ENCODE results near the gene CARD9. TPM values are rescaled to one million over a fixed set of nuclear protein-coding genes. Genes with fewer than 3 reads are reported as not detected.

Gene CARD9
- total RNA-seq, 2 donors from 2014 or later = 0.78 to 1.3 TPM

- no peak for ATAC-seq
- no peak overlapping the region for H3K27ac ChIP-seq
- no peak overlapping the region for H3K4me3 ChIP-seq
- H3K36me3 ChIP-seq (replicated peaks in 1 of 2; ENCODE audit: insufficient read depth in 1 of 2, low read depth in 2 of 2) = no peaks in the 10 kb centered on the region
- intact Hi-C loops (cut with DNase I) = loop anchor here (5.0 kb wide), 1 partner anchor 37 kb away; no protein-coding TSS in a partner anchor
- no peaks in the 10 kb centered on the region for H3K9me3 ChIP-seq
- peaks cover 13% of the 10 kb centered on the region for H3K4me1 ChIP-seq
- H3K27me3 ChIP-seq = no peaks in the 10 kb centered on the region
- DNase-seq = no peak
- 77 to 88% methylated on average over 12 to 14 of the region's 14 CpGs for WGBS, 2 donors
- TF ChIP-seq, protein P1, sequence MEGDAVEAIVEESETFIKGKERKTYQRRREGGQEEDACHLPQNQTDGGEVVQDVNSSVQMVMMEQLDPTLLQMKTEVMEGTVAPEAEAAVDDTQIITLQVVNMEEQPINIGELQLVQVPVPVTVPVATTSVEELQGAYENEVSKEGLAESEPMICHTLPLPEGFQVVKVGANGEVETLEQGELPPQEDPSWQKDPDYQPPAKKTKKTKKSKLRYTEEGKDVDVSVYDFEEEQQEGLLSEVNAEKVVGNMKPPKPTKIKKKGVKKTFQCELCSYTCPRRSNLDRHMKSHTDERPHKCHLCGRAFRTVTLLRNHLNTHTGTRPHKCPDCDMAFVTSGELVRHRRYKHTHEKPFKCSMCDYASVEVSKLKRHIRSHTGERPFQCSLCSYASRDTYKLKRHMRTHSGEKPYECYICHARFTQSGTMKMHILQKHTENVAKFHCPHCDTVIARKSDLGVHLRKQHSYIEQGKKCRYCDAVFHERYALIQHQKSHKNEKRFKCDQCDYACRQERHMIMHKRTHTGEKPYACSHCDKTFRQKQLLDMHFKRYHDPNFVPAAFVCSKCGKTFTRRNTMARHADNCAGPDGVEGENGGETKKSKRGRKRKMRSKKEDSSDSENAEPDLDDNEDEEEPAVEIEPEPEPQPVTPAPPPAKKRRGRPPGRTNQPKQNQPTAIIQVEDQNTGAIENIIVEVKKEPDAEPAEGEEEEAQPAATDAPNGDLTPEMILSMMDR (IDR thresholded peaks at IDR 0.05) = no peak
- TF ChIP-seq POLR2A (IDR thresholded peaks at IDR 0.05) = no peak
These were observed 43.0 kb downstream of the CARD9 start for GRCh38 chr9:136330406-136330990.

- TF ChIP-seq, protein P1 (IDR thresholded peaks at IDR 0.05) = no peak
- TF ChIP-seq POLR2A (IDR thresholded peaks at IDR 0.05) = no peak
- DNase-seq (no peak), ATAC-seq (no peak)
- H3K4me3 ChIP-seq = no peak overlapping the region
- WGBS, 2 donors = 85 to 90% methylated on average over 16 to 23 of the region's 23 CpGs
- H3K27ac ChIP-seq = no peak overlapping the region
- H3K4me1 ChIP-seq = peaks cover 13% of the 10 kb centered on the region
- no peaks in the 10 kb centered on the region for H3K9me3 ChIP-seq
- H3K36me3 ChIP-seq (replicated peaks in 1 of 2; ENCODE audit: insufficient read depth in 1 of 2, low read depth in 2 of 2) = no peaks in the 10 kb centered on the region
- intact Hi-C loops (cut with DNase I) = loop anchor here (5.0 kb wide), 1 partner anchor 37 kb away; no protein-coding TSS in a partner anchor
- H3K27me3 ChIP-seq = no peaks in the 10 kb centered on the region
These were observed 43.6 kb downstream of the CARD9 start for GRCh38 chr9:136329636-136330405.

DNA sequence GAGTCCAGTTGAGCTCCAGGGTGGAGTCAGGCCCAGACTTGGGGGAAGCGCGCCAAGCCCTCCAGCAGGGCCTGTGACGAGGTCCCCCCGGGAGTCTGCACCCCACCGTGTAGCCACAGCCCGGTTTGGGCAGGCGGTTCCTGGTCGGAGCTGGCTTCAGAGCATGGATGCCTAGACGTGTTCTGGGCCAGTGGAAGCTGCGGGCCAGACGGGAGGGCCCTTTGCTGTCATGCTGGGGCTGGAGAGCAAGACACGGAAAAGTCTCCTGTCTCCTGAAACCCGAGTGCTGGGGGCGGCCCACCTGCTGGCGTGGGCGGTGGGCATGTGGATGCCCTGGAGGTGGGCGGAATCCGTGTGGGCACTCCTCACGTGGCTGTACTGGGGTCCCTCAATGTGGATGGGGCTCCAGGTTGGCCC lies 44.2 kb downstream of the CARD9 start:
- H3K36me3 ChIP-seq (replicated peaks in 1 of 2; ENCODE audit: insufficient read depth in 1 of 2, low read depth in 2 of 2) = no peaks in the 10 kb centered on the region
- no peaks in the 10 kb centered on the region for H3K9me3 ChIP-seq
- TF ChIP-seq, protein P1 (IDR thresholded peaks at IDR 0.05) = no peak
- TF ChIP-seq POLR2A (IDR thresholded peaks at IDR 0.05) = no peak
- H3K4me3 ChIP-seq = no peak overlapping the region
- ATAC-seq (no peak), DNase-seq (no peak)
- H3K27me3 ChIP-seq = no peaks in the 10 kb centered on the region
- WGBS, 2 donors = 80 to 94% methylated on average over 3 to 19 of the region's 19 CpGs
- no peak overlapping the region for H3K27ac ChIP-seq
- intact Hi-C loops (cut with DNase I) = no loop called here
- peaks cover 13% of the 10 kb centered on the region for H3K4me1 ChIP-seq

GRCh38 chr9:136328622-136329041 lies 44.8 kb downstream of the CARD9 start:
- no peak overlapping the region for H3K27ac ChIP-seq
- intact Hi-C loops (cut with DNase I) = no loop called here
- H3K27me3 ChIP-seq = no peaks in the 10 kb centered on the region
- H3K9me3 ChIP-seq = no peaks in the 10 kb centered on the region
- no peak for TF ChIP-seq POLR2A (IDR thresholded peaks at IDR 0.05)
- TF ChIP-seq, protein P1 (IDR thresholded peaks at IDR 0.05) = no peak
- DNase-seq (no peak), ATAC-seq (no peak)
- H3K4me3 ChIP-seq = no peak overlapping the region
- peaks cover 13% of the 10 kb centered on the region for H3K4me1 ChIP-seq
- no peaks in the 10 kb centered on the region for H3K36me3 ChIP-seq (replicated peaks in 1 of 2; ENCODE audit: insufficient read depth in 1 of 2, low read depth in 2 of 2)
- 48 to 78% methylated on average over 6 to 10 of the region's 15 CpGs for WGBS, 2 donors
